Measurements from ENCODE around the gene RNF215.

Gene RNF215

GRCh38 chr22:30386960-30387827, at the start of gene RNF215:
TSS of gene RNF215 (minus strand) at chr22:30387411. CDS start at chr22:30387313, 98 bp downstream.
- peak; percentile 51 for DNase-seq

- no peak for DNase-seq
Measured at GRCh38 chr22:30436196-30436595, 49.0 kb upstream of the RNF215 start.

DNA sequence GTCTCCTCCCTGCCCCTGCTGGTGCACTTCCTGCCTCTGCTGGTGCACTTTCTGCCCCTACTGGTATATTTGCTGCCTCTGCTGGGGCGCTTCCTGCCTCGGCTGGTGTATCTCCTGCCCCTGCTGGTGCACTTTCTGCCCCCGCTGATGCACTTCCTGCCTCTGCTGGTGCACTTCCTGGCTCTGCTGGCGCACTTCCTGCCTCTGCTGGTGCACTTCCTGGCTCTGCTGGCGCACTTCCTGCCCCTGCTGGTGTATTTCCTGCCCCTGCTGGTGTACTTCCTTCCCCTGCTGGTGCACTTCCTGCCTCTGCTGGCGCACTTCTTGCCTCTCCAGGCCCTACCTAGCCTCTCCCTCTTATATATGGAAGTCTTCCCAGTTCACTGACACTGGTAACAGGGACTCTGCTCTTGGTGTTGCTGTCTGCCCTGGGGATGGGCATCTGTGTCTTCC, 48.5 kb upstream of the RNF215 start:
- no peak for DNase-seq

GRCh38 chr22:30434843-30435242, 47.6 kb upstream of the RNF215 start:
- no peak for DNase-seq

- DNase-seq, result no peak
Measured at GRCh38 chr22:30433773-30434172, 46.6 kb upstream of the RNF215 start.

DNA sequence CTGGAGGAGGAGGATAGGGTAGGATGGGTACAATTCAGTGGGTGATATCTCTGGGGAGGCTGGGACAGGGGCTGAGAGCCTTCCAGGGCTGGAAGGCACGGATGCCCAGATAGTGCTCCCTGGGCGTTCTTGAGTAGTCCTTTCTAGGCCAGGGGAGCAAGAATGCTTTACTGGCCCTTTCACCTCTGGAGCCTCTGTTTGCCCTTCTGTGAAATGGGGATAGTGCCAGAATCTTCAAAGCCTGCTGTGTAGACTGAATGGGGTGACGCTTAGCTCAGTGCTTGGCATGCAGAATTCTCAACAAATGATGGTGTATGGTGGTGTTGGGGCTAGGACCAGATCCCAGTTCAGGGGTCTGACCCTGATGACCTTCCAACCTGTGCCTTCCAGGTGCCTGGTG, 46.0 kb upstream of the RNF215 start:
- no peak for DNase-seq

GRCh38 chr22:30432520-30432919, 45.3 kb upstream of the RNF215 start:
- DNase-seq, result no peak

- DNase-seq, result no peak
Measured at GRCh38 chr22:30432096-30432495, 44.9 kb upstream of the RNF215 start.

DNA sequence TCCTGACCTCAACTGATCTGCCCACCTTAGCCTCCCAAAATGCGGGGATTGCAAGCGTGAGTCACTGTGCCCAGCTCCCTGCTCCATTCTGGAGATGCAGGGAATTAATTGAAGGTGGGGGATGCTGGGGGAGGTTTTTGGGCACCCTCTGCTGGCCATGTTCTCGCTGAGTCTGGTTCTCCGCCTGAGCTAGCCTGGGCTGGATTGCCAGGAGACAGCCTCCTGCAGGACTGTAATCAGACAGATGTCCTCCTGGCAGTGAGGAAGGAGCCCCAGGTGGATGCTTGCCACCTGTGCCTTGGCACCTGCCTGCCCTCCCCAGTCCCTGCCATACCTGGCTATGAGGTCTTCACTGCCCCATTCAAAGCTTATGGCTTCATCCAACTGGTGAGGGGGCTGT, 43.7 kb upstream of the RNF215 start:
- no peak for DNase-seq

DNA sequence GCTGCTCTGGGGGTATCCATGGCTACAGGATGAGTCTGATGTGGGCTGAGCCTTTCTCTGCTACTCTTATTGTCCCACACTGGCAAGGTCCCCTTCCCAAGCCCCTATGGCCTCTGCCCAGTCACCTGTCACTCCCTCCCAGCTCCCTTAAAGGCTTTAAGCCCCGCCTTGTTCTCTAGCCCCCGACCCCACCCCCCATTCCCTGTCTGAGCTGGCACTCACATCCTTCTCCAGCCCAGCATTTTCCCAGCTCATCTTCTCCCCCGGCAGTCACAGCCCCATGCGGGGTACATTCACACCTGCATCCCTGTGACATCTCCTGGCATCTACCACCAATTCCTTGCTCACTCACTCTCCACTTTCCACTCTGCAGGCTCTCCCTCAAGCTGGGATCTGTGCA, 42.7 kb upstream of the RNF215 start:
- no peak for DNase-seq

DNA sequence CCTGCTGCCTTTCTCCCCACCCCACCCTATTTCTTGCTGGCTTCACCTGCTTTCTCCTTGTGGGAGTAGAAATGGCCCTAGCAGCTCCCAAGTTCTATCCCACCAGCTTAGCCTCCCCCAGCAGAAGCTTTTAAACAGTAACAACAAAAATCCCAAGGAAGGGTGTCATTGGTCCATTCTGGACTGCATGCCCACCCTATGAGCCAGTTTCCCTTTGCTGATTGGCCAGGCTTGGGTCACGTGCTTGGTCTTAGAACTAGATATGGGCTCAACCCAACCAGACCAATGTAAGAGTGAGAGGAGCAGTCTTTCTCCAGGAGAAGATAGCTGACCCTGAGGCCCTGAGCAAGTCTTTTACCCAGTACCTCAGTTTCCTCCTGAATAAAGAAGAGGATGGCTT, 40.7 kb upstream of the RNF215 start:
- no peak for DNase-seq

GRCh38 chr22:30426388-30427353, 39.5 kb upstream of the RNF215 start:
- no peak for DNase-seq

DNA sequence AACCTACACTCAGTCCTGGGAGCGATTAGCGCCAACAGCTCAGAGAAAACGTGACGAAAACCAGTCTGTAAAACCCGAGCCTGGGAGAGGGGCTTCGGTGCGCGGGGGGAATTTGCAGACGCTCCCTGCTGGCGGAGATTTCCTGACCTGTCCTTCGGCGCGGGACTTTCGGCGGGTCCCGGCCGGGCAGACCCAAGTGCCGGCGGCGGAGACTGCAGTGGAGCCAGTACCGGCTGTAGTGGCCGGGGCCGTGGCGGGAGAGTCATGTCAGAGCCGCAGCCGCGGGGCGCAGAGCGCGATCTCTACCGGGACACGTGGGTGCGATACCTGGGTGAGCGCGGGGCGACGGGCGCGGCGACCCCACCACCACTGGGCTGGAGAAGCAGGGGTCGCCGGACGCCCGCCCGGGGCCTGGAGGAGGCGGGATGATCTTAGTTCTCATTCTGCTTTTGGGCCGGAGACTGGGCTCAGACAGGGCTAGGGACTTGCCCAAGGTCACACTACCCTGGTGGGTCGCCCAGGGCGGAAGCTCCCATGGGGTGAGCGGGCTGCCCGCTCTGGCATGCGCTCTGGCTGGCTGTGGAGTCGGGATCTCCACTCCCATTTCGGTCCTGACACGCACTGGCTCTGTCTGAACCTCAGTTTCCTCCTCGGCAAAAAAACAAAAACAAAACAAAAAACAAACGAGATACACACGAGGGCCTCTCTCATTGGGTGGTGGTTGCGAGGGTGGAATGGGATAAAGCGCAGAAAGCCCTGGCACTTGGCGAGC, 38.6 kb upstream of the RNF215 start, which contains the start of gene MTFP1:
TSS of gene MTFP1 (plus strand) at position 153 of the 772 bp plus-strand sequence. CDS start at position 265, 112 bp downstream.
- no peak for DNase-seq

DNA sequence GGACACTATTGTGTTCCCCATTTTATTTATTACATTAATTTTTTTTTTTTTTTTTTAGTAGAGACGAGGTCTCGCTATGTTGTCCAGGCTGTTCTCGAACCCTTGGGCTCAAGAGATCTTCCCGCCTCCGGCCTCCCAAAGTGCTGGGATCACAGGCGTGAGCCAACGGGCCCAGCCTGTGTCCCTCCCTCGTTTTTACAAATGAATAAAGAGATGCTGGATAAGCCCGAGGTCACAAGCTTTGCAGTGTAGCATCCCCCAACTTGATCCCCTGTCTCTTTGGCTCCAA, 38.1 kb upstream of the RNF215 start:
- no peak for DNase-seq

GRCh38 chr22:30424534-30425326, 37.5 kb upstream of the RNF215 start:
- no peak for DNase-seq

DNA sequence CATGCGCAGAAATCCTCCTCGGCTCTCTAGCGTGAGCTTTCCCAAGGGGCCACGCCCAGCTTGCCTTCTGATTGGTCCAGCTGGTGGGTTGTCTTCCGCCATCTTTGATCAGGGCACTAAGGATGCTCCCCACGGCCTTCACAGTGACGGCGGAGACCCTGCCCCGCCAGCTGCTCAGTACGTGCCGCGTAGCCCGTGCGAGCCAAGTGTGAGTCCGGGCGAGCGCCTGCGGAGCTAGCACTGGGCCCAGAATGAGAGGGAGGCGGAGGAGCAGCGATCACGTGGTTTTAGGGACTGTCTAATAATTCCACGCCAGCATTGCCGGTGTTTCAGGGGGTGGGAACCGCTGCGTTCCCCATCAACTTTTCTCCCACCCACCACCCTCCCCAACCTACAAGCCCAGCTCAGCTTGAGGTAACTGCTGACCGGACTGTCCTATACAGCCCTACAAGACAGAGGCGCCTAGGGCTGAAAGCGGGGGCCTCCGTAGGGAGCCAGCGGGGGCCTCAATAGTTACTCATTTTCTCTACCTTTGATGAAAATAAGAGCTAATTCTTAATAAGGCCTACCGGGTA, 36.8 kb upstream of the RNF215 start:
- peak; percentile 95 for DNase-seq

- no peak for DNase-seq
Measured at GRCh38 chr22:30423301-30423958, 36.2 kb upstream of the RNF215 start.

DNA sequence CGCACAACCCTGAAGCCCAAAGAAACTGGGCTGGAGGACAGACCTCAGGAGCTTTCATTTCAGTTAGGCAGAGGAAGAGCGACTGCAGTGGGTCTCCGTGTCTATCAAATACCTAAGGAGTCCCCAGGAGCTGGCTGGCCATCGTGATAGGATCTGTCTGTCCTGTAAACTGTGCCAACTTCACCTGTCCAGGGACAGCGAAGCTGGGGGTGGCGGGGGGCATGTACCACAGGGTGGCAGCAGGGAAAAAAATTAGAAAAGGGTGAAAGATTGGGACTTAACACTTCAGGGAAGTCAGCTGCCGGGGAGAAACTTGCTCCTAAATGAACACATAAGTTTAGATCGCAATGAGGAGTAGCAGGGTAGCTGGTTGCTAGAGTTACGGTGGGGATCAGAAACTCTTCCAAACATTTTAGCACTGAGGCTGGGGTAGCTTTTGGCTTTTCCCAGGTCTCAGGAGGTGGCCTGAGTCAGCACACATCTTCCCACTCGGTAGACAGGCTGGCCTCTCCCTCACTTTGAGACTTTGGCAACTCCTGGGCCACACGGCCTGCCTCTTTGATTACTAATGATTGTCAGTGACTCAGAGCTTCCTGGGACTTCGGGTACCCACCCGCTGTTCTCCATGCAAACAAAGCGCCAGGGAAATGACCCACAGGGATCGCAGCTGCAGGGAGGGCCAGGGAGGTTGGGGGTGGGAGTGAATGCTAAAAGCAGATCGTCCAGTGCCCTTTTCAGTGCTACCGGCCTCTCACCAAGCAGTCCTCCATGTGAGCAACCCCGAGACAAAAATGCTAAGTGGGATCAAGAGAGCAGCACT, 35.5 kb upstream of the RNF215 start:
- DNase-seq, result peak; percentile 69

DNA sequence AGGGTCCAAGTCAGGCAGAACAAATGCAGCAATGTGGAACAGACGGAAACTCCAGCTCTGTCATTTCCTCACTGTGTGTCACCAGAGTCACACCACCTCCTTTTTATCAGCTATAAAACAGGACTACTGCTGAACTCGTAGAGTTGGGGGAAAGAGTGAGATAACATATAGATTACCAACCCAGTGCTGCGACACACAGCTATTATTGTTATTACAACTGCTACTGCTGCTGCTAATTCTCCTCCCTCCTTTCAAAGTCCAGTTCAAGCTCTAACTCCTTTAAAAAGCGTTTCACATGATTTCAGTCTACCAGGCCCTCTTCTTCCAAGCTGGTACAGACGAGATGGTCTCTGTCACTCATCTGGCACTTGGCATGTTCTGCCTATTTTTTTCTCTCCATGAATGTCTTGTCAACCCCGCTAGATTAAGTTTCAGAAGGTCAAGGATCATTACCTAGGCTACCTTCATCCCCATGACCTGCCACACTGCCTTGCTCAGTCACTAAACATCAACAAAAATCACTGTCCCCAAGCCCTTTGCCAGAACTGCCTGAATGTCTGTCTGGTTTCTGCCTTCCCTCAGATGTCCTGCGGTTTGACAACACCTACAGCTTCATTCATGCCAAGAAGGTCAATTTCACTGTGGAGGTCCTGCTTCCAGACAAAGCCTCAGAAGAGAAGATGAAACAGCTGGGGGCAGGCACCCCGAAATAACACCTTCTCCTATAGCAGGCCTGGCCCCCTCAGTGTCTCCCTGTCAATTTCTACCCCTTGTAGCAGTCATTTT, 34.7 kb upstream of the RNF215 start:
- DNase-seq, result no peak
